Activated B cell treated with CpG ODN at 0.5 μM for 24 hours (primary cell): ENCODE data around the gene HSPE1. TPM values are rescaled to one million over a fixed set of nuclear protein-coding genes. Genes with fewer than 3 reads are reported as not detected.
A peak's percentile ranks its signal among the peaks of the same experiment; 100 is the strongest.

Source experiments
- ATAC-seq: fragments of 200-7000 bp; cut with Tn5 transposase; one replicate; pipeline ENCODE4 v1.10.0; 2021; ENCODE audit warnings: low read depth, mild to moderate bottlenecking, moderate library complexity
- CTCF ChIA-PET: fragments of 350-600 bp; sonication (Branson Sonifier 250); formaldehyde crosslinking; loops from one replicate; lab custom pipeline; 2021; ENCODE audit warnings: antibody characterized with exemption; lab: Charles Lee
- POLR2A ChIA-PET: fragments of 350-600 bp; sonication (Branson Sonifier 250); formaldehyde crosslinking; loops from one replicate; lab custom pipeline; 2021; ENCODE audit warnings: antibody characterized with exemption; lab: Charles Lee
- DNase-seq: peaks from one replicate; pipeline ENCODE4 v3.0.0; 2022
- H3K27ac Mint-ChIP-seq: one replicate; pipeline ENCODE4 v1.8.0; 2020; ENCODE audit warnings: mixed read lengths
- H3K27me3 Mint-ChIP-seq: one replicate; pipeline ENCODE4 v1.8.0; 2021; ENCODE audit warnings: mixed read lengths
- H3K36me3 Mint-ChIP-seq: one replicate; pipeline ENCODE4 v1.8.0; 2021; ENCODE audit warnings: low read depth, mixed read lengths
- H3K4me1 Mint-ChIP-seq: one replicate; pipeline ENCODE4 v1.8.0; 2021; ENCODE audit warnings: mixed read lengths
- H3K4me3 Mint-ChIP-seq: one replicate; pipeline ENCODE4 v1.8.0; 2020; ENCODE audit warnings: mild to moderate bottlenecking, mixed read lengths
- H3K9me3 Mint-ChIP-seq: one replicate; pipeline ENCODE4 v1.8.0; 2020; ENCODE audit warnings: mixed read lengths
- CTCF ChIP-seq: fragments of 200-600 bp; IDR thresholded peaks from one replicate; pipeline ENCODE4 v1.8.0; 2022; ENCODE audit warnings: antibody characterized with exemption, mild to moderate bottlenecking
- intact Hi-C: fragments of 100-400 bp; cut with micrococcal nuclease; formaldehyde crosslinking; loops from one replicate; pipeline ENCODE4 v1.15.1; 2024
- total RNA-seq: library from RNA; stranded (reverse); gene quantifications from 2 replicates; pipeline ENCODE4 v1.2.3, GENCODE V29; 2022

The HSPE1 gene
- total RNA-seq, 1 donor from 2014 or later, result 108 TPM

GRCh38 chr2:197506658-197507057 lies 6.5 kb downstream of the HSPE1 start:
- no peaks in the 10 kb centered on the region for H3K9me3 Mint-ChIP-seq
- H3K36me3 Mint-ChIP-seq, result peaks cover 39% of the 10 kb centered on the region
- intact Hi-C loops, result loop anchor here (10.0 kb wide), 1 partner anchor 712 kb away; the partner anchor contains the start of gene GTF3C3
- no peak overlapping the region for H3K27ac Mint-ChIP-seq
- DNase-seq (no peak), ATAC-seq (no peak)
- no peak overlapping the region for H3K4me3 Mint-ChIP-seq
- peaks cover 12% of the 10 kb centered on the region for H3K4me1 Mint-ChIP-seq
- TF ChIP-seq CTCF, result no peak
- H3K27me3 Mint-ChIP-seq, result no peaks in the 10 kb centered on the region
- ChIA-PET CTCF (no interaction called here), POLR2A (interaction anchor here (0.6 to 3.1 kb wide), 2 partner anchors 9 to 50 kb away, joined by 3 to 20 read pairs; partner anchors contain the start of gene MOB4)

- H3K27ac Mint-ChIP-seq, result no peak overlapping the region
- CTCF ChIA-PET, result no interaction called here
- H3K27me3 Mint-ChIP-seq, result no peaks in the 10 kb centered on the region
Observed at GRCh38 chr2:197513915-197514314, 13.7 kb downstream of the HSPE1 start.

GRCh38 chr2:197514754-197515153 lies 14.6 kb downstream of the HSPE1 start:
- DNase-seq (no peak), ATAC-seq (no peak)
- Mint-ChIP-seq H3K27me3 (no peaks in the 10 kb centered on the region), H3K4me3 (peak overlapping the region; percentile 96), H3K9me3 (no peaks in the 10 kb centered on the region), H3K27ac (peak overlapping the region; percentile 95), H3K36me3 (peaks cover 11% of the 10 kb centered on the region), H3K4me1 (peaks cover 33% of the 10 kb centered on the region)
- no peak for TF ChIP-seq CTCF
- intact Hi-C loops, result loop anchor here (1.0 to 10.0 kb wide), 6 partner anchors 14 to 1860 kb away; partner anchors contain the start of genes CCDC150, COQ10B, HSPE1 and MARS2
- ChIA-PET CTCF (no interaction called here), POLR2A (interaction anchor here (0.9 to 5.7 kb wide), 6 partner anchors 8 to 1858 kb away, joined by 3 to 173 read pairs (median 22); partner anchors contain the start of genes COQ10B, HSPD1, HSPE1 and SF3B1)

More at GRCh38 chr2:197513915-197514314, 13.7 kb downstream of the HSPE1 start:
- Mint-ChIP-seq H3K4me1 (peaks cover 26% of the 10 kb centered on the region), H3K4me3 (no peak overlapping the region), H3K9me3 (no peaks in the 10 kb centered on the region), H3K36me3 (peaks cover 6% of the 10 kb centered on the region)
- intact Hi-C loops, result loop anchor here (10.0 kb wide), 1 partner anchor 1859 kb away; the partner anchor contains the start of gene SLC39A10
- POLR2A ChIA-PET, result interaction anchor here (5.7 kb wide), 1 partner anchor 13 kb away, joined by 173 read pairs; the partner anchor contains the start of genes HSPD1 and HSPE1
- DNase-seq (no peak), ATAC-seq (no peak)
- no peak for TF ChIP-seq CTCF

GRCh38 chr2:197515315-197515738 lies 15.1 kb downstream of the HSPE1 start:
- intact Hi-C loops, result loop anchor here (1.0 to 10.0 kb wide), 6 partner anchors 15 to 1861 kb away; partner anchors contain the start of genes CCDC150, COQ10B, HSPE1 and MARS2
- ATAC-seq (no peak), DNase-seq (no peak)
- POLR2A ChIA-PET, result interaction anchor here (0.6 to 5.7 kb wide), 11 partner anchors 9 to 1858 kb away, joined by 3 to 173 read pairs (median 7); partner anchors contain the start of genes COQ10B, GTF3C3, HSPD1 and HSPE1
- Mint-ChIP-seq H3K36me3 (peaks cover 14% of the 10 kb centered on the region), H3K4me1 (peaks cover 33% of the 10 kb centered on the region), H3K27me3 (no peaks in the 10 kb centered on the region), H3K9me3 (peaks cover 1% of the 10 kb centered on the region), H3K27ac (peak overlapping the region; percentile 95), H3K4me3 (peak overlapping the region; percentile 96)
- TF ChIP-seq CTCF, result no peak
- CTCF ChIA-PET, result no interaction called here

GRCh38 chr2:197515739-197516392 lies 15.7 kb downstream of the HSPE1 start, which contains the start of gene MOB4:
Gene MOB4 (plus strand): TSS chr2:197516066. CDS start chr2:197516087, 21 bp downstream.
- intact Hi-C loops, result loop anchor here (1.0 to 10.0 kb wide), 7 partner anchors 16 to 1861 kb away; partner anchors contain the start of genes CCDC150, COQ10B, HSPE1 and MARS2
- H3K27ac Mint-ChIP-seq, result peak within 1 kb of the TSS; percentile 95
- H3K27me3 Mint-ChIP-seq, result no peaks in the 10 kb centered on the region
- ChIA-PET POLR2A (interaction anchor here (0.6 to 5.7 kb wide), 12 partner anchors 10 to 1859 kb away, joined by 3 to 173 read pairs (median 6); partner anchors contain the start of genes COQ10B, GTF3C3, HSPD1 and HSPE1), CTCF (no interaction called here)
- peaks cover 17% of the 10 kb centered on the region for H3K36me3 Mint-ChIP-seq
- no peak for TF ChIP-seq CTCF
- DNase-seq (peak; percentile 96), ATAC-seq (peak; percentile 95)
- peaks cover 4% of the 10 kb centered on the region for H3K9me3 Mint-ChIP-seq
- peak within 1 kb of the TSS; percentile 96 for H3K4me3 Mint-ChIP-seq
- H3K4me1 Mint-ChIP-seq, result peaks cover 33% of the 10 kb centered on the region
